GM23248 (cell line): Measurements from ENCODE around the gene EMC10.

ENCODE experiments used
- EZH2 ChIP-seq: fragments of 200-600 bp; sonication (generic); IDR thresholded peaks from 2 replicates; pipeline ENCODE4 v1.6.1; 2018; ENCODE audit warnings: antibody characterized with exemption, mild to moderate bottlenecking; ENCODE audit not compliant: insufficient read depth, poor library complexity, severe bottlenecking
- EZH2phosphoT487 ChIP-seq: fragments of 200-600 bp; sonication (generic); IDR thresholded peaks from 2 replicates; pipeline ENCODE4 v1.6.1; 2018; ENCODE audit warnings: antibody characterized with exemption, moderate library complexity, mild to moderate bottlenecking, low read depth; ENCODE audit not compliant: insufficient read depth

DNA sequence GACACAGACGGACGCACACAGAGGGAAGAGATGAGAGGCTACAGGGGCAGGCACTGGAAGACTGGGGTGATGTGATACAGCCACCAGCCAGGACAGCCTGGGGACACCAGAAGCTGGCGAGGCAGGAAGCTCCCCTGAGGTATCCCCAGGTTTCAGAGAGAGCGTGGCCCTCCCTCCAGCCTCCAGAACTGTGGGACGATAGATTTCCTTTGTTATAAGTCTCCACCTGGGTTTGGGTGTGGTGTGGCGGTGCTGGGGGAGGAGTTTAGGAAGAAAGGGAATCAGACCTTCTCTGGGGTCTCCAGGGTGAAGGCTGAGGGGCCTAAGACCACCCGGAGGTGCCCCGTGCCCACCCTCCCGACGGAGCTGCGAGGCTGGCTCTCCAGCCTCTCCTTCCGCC is 40.1 kb downstream of the EMC10 start:
- TF ChIP-seq EZH2 (no peak), EZH2phosphoT487 (no peak)
